SK-N-MC (cell line): Measurements from ENCODE around the gene ERI3.

Experiments
- EZH2 ChIP-seq: fragments of 200-600 bp; sonication (generic); IDR thresholded peaks from one replicate; pipeline ENCODE4 v1.6.1; 2017; ENCODE audit warnings: antibody characterized with exemption
- POLR2AphosphoS5 ChIP-seq: IDR thresholded peaks from 2 replicates; pipeline ENCODE4 v1.6.1; 2012; ENCODE audit warnings: mild to moderate bottlenecking, low read depth, low read length, borderline replicate concordance

GRCh38 chr1:44371206-44371605 is 16.1 kb upstream of the ERI3 start:
- TF ChIP-seq EZH2 (no peak), POLR2AphosphoS5 (no peak)
